GM12864 (cell line): ENCODE measurements around the gene SNAI3.

Source experiments
- DNase-seq: peaks from one replicate; pipeline ENCODE4 v3.0.0-alpha.2; 2011; ENCODE audit warnings: low read depth
- H3K4me3 ChIP-seq: 2 replicates; pipeline ENCODE4 v1.5.1; 2011; ENCODE audit warnings: mild to moderate bottlenecking, low read depth, low read length, control low read depth
- TF ChIP-seq, protein P1 (sequence below): IDR thresholded peaks from 2 replicates; pipeline ENCODE4 v1.5.1; 2011; ENCODE audit warnings: low read depth, mild to moderate bottlenecking, moderate library complexity, low read length, control low read depth, inconsistent platforms; ENCODE audit errors: missing control alignments

Gene SNAI3

DNA sequence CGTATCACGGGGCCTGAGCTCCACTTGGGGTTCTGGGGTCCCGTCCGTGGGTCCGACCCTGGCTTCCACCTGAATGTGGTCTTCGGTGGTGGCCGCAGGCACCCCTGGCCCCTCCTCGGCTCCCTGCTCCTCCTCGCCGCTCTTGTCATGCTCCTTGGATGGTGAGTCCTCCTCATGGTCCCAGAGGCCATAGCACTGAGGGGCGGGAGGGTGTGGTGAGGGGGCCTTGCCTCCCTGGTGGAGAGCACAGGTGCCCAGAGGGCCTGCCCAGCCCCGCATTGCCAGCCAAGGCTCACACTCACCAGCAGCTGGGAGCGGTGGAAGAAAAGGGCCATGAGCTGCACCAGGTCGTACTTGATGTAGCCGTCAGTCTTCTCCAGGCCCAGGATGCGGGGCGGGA, 34.9 kb upstream of the SNAI3 start:
- no peak overlapping the region for H3K4me3 ChIP-seq
- TF ChIP-seq, protein P1, sequence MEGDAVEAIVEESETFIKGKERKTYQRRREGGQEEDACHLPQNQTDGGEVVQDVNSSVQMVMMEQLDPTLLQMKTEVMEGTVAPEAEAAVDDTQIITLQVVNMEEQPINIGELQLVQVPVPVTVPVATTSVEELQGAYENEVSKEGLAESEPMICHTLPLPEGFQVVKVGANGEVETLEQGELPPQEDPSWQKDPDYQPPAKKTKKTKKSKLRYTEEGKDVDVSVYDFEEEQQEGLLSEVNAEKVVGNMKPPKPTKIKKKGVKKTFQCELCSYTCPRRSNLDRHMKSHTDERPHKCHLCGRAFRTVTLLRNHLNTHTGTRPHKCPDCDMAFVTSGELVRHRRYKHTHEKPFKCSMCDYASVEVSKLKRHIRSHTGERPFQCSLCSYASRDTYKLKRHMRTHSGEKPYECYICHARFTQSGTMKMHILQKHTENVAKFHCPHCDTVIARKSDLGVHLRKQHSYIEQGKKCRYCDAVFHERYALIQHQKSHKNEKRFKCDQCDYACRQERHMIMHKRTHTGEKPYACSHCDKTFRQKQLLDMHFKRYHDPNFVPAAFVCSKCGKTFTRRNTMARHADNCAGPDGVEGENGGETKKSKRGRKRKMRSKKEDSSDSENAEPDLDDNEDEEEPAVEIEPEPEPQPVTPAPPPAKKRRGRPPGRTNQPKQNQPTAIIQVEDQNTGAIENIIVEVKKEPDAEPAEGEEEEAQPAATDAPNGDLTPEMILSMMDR: no peak
- DNase-seq: no peak

DNA sequence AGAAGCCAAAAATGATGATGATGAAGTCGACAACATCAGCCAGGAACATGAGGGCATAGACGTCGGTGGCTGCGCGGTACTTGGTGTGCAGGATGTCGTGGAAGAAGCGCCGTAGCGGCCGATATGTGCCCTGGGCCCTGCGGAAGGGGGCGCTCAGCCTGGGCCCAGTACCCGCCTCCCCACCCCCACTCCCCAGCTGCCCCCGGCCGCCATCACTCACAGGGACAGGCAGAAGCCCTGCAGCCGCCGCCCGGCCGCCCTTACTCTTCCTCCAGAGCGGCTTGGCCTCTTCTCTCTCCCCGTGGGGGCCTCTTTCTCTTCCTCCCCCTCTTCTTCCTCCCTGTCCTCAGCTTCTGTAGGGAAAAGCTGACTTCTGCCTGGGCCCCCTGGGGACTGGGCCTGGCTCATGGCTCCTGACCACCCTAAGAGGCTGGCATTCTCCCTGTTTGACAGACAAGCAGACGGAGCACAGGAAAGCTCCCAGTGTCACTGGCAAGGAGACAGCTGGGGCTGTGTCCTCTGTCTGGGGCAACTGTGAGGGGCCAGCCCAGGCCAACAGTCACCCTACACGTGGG, 34.2 kb upstream of the SNAI3 start:
- TF ChIP-seq, protein P1: no peak
- no peak for DNase-seq
- H3K4me3 ChIP-seq: no peak overlapping the region

DNA sequence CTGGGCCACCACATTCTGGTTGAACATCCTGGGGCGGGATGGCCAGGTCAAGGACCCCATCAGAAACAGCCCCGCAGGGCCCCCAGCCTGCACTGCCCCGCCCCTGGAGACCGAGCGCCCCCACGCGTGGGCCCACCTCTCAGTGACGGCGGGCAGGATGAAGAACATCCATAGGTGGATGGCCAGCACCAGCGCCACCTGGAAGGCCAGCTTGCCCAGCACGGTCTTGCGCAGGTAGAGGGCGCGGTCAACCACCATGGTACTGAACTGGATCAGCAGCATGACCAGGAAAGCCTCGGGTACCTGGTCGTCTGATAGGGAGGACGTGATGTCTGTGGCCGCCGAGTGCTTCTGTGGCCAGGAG, 33.6 kb upstream of the SNAI3 start:
- no peak overlapping the region for H3K4me3 ChIP-seq
- DNase-seq: no peak
- TF ChIP-seq, protein P1: no peak

- TF ChIP-seq, protein P1: no peak
- H3K4me3 ChIP-seq: no peak overlapping the region
- no peak for DNase-seq
Measured at GRCh38 chr16:88719267-88719932, 33.1 kb upstream of the SNAI3 start.

- TF ChIP-seq, protein P1: no peak
- DNase-seq: no peak
- H3K4me3 ChIP-seq: no peak overlapping the region
Measured at GRCh38 chr16:88718178-88718577, 31.9 kb upstream of the SNAI3 start.

GRCh38 chr16:88716601-88717001, 30.3 kb upstream of the SNAI3 start:
- H3K4me3 ChIP-seq: no peak overlapping the region
- DNase-seq: no peak
- TF ChIP-seq, protein P1: no peak

- TF ChIP-seq, protein P1: no peak
- no peak for DNase-seq
- no peak overlapping the region for H3K4me3 ChIP-seq
Measured at GRCh38 chr16:88716201-88716600, 29.9 kb upstream of the SNAI3 start.
